GM21529 (cell line): ENCODE results near the gene MACROD2.
"Not testable (repeated sequence)": the region's sequence is repeated elsewhere in the genome, so short reads cannot be mapped to it uniquely, and the experiment has no call there.

Source experiments
- ATAC-seq: cut with Tn5 transposase; IDR thresholded peaks from one replicate; pipeline ENCODE4 v1.9.1; 2021; ENCODE audit not compliant: unreplicated experiment

Gene MACROD2

DNA sequence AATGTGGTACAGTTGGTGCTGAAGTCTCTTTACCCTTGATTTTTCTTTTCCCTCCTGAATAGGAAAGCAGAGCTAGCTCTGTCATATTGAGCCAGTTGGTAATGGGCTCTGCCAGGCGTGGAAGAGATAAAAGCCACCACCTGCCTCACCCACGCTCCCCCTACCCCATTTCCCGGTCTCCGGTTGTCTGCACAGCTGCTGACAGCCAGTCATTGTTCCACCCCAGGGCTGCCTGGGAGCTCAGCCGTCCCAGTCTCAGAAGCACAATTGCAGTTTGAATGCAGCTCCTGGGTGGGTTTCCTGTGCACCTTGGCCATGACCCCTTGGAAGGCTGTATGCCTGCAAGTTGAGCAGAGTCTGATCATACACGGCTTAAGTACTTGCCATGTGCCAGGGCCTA lies 1017.2 kb downstream of the MACROD2 start:
- no peak for ATAC-seq

DNA sequence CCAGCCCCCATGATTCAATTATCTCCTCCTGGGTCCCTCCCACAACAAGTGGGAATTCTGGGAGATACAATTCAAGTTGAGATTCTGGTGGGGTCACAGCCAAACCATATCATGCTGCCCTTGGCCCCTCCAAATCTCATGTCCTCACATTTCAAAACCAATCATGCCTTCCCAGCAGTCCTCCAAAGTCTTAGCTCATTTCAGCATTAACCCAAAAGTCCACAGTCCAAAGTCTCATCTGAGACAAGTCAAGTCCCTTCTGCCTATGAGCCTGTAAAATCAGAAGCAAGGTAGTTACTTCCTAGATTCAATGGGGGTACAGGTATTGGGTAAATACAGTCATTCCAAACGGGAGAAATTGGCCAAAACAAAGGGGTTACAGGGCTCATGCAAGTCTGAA lies 1021.6 kb downstream of the MACROD2 start:
- not testable (repeated sequence) for ATAC-seq

DNA sequence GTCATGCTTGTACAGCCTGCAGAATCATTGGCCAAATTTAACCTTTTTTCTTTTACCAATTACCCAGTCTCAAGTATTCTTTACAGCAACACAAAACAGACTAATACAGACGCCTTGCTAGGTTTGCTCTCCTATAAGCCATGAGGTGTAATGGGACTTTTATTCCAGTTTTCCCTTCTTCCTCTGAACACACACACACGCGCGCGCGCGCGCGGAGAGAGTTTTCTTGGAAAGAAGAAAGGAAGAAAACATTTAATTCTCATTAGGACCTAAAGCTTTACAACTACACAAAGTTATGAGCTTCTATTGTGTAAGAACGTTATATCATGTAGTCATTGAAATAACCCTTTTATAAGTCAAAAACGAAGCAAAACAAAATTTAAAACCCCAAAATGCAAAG lies 1023.6 kb downstream of the MACROD2 start:
- no peak for ATAC-seq

DNA sequence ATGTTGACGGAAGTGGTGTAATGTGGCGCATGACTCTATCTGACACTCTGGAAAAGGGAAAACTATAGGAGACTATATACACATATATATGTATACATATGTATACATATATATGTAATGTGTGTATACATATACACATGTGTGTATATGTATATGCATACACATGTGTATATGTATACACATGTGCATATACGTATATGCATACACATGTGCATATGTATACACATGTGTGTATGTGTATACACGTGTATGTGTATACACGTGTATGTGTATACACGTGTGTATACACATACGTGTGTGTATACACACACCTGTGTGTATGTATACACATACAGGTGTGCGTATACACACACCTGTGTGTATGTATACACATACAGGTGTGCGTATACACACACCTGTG lies 1025.5 kb downstream of the MACROD2 start:
- ATAC-seq = no peak

DNA sequence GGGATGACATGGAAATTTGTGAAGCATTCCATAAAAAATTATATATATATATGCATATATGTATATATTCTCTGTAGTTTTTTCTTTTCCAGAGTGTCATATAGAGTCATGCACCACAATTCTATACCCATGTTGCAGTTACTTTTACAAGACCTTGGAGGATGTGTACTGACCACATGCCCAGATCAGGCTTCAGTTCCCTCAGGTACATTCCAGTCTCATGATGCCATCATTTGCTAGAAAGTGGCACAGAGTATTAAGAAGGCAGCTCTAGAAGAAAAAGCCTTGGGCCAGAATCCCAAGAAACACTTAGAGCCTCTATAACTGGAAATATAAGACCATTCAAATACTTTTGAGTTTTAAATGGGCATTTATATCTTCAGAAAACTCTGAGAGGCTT lies 1027.6 kb downstream of the MACROD2 start:
- no peak for ATAC-seq

DNA sequence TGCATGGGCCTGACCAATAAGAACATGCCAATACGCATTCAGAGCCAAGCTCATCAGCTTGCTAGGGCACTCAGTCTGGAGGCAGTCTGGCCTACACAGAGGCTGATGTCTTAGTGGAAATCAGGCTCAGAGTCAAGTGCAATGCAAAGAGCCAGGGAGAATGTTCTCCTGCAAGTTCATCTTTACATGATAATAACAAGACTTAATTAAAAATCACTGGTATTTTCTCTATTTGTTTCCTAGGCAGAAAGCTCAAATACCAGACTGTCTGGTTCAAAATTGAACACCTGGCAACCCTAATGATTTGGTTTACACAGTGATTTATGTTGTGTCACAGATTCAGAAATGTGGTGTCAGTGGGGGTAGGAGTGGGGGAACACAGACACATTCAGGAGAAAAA lies 1031.4 kb downstream of the MACROD2 start:
- ATAC-seq = no peak

DNA sequence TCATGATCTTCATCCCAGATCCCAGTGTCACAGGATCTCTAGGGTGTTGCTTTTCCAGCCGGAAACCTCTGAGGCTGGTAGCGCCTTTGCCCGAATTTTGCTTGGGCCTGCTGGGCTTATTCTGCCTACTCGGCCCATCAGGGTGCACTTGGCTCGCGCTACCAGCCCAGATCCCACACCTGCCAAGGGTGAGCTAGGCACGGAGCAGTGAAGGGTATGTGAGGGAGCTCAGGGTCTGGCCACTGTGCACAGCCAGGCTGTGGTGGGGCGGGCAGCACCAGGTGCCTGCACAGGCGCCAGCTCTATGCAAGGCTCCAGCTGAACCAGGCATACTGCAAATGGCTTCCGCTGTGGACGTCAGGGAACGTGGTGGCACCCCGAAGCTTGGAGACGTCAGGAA lies 1035.5 kb downstream of the MACROD2 start:
- no peak for ATAC-seq

DNA sequence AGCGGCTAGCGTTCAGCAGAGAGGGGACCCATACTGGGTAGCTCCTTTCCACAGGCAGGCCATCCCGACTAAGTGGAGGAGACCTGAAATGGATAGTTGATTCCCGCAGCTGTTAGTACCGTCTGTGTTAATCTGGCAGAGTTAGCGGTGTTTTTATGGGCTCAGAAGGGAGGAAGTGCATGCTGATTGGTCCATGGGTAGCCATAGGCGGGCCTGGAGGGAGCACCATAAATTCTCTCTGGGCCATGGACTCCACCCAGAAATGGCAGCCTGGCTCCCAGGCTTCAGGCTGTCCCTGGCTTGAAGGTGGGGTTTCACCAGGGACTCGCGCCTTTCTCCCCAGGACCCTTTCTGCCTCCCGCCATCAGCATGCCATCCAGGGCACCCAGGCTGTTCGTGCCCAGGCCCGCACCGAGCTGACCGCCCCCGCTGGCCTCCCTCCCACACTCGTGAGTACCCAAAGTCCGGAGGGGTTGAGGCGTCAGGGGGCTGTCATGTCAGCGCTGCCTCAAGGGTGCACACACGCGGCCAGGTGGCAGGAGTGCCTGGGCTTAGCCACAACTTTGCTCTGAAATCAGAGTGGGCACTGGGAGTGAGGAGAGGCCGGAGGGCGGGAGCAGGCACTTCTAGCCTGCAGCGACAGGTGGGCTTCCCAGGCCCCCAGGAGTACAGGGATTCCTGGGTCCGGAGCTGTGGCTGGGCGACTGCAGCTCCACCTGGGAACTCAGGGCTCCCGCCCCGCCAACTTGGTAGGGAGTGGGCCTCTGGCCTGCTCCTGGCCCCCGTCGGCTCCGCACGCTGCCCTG lies 1036.4 kb downstream of the MACROD2 start:
- ATAC-seq = no peak

DNA sequence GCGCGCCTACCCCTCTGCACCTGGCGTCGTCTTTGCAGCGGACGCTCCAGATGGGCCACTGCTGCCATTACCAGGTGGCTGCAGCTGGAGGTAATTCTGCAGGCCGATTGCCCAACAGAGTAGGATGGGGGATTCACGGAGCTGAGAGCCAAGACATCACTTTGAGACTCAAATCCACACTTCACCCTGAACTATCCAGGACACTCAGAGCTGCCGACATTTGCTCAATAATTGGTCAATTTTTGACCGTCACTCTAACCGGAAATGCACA lies 1037.0 kb downstream of the MACROD2 start:
- ATAC-seq = no peak

DNA sequence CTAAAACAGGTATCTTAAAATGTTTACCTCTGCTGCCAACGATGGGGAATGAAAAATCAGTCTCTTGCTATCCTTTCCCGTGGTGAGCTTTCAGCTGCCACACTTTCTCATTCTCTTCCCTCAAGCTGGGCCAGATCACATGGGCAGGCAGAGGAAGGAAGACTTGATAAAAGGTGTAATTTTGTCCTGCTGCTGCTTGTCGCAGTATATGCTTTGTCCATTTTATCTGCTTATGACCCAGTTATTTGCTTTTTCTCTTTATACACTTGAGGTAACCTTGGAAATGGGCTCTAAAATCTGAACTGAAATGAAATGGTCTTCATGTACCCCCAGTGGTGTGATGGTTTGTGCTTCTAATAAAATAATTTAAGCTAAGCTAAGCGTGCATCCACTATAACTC lies 1038.0 kb downstream of the MACROD2 start:
- no peak for ATAC-seq

DNA sequence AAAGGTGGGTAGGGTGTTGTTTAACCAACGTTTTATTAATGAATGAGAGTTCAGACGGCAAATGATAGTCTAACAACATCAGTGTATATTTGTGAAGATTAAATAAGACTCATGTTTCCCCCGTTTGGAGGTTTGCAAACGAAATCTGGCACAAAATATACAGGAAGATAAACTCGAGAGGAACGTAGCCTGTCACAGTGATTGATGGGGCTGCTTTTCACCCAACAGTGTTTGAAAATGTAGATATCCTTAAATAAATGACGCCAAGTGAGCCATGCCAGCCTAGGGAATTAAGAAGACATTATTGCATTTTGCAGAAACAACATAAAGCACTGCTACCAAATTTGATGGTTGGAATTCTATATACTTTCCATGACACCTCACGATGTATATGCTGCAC lies 1038.6 kb downstream of the MACROD2 start:
- no peak for ATAC-seq

DNA sequence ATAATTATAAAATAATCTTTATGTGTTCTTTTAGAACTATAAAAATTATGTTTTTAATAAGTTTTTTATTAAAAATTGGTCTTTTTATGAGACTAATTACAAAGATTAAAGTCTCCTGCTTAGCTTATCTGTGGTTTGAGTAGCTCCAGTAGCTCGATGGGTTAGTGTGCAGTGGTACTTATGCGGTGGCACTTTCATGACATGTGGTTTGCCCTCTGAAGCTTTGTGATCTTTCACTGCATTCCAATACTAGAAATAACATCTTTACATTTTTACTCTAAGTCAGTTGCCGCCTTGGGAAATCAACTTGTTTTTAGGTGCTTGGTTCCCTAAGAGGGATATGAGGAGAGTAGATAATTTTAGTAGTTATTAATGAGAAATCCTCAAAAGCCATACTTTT lies 1041.6 kb downstream of the MACROD2 start:
- no peak for ATAC-seq

DNA sequence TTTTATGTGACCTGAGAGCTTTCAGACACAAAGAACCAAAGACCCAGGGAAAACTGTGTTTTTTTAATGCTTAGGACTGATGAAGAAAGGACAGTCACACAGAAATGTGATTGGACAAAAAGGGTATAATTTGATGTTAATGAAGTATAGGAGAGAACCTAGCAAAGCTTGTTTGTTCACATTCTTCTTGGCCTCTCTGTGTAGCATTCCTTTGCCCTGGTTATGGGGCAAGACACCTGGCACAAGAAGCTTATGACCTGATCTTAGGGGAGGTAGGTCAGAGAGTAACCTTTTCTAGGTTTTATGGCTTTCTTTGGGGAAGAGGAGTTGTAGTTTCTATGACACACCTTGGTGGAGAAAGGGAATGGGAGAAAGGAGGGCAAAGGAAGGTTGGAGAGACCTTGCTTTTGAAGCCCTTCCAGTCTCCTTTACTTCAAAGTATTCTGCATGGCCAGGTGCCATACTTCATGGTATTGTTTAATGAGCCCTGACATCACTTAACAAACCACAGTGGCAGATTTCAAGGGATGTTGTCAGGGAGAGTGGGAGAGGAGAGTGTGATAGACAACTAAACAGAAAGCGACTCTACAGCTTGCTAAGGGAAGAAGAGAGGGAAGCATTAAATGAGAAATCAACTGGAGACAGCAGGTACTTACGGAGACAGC lies 1043.9 kb downstream of the MACROD2 start:
- ATAC-seq = no peak

DNA sequence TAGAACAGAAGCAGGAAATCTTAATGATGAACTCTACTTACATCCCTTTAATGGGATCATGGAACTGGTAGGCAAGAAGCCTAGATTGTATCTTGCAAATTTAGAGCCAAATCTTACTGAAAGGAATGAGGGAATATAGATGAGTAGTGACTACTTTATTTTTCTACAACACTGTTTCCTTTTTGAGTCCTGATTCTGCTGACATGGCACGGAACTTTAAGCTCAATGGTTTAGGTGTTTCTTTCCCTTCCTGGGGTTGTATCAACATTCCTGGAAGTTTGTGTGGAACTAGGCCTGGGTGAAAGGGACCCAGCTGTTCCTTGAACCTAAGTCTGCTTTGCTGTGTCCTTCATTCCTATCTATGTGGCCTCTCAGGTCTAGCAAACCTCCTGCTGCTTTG lies 1047.4 kb downstream of the MACROD2 start:
- no peak for ATAC-seq

DNA sequence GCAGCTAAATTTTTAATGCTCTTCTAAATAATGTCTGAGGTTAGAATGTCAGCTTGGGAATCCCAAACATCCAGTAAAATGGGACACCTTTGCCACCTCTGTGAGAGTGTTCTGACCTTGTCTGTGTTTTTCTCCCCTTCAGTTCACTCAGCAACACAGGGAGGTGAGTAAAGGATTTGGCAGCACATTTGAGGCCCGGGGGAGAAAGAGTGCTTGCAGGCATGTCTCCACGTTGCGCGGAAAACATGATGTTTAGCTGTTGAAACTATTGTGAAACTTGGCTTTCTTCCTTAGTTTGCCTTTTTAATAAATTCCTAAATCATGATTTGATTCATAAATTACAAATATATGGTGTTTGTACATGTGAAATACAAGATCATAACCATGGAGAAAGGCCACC lies 1049.9 kb downstream of the MACROD2 start:
- ATAC-seq = no peak

DNA sequence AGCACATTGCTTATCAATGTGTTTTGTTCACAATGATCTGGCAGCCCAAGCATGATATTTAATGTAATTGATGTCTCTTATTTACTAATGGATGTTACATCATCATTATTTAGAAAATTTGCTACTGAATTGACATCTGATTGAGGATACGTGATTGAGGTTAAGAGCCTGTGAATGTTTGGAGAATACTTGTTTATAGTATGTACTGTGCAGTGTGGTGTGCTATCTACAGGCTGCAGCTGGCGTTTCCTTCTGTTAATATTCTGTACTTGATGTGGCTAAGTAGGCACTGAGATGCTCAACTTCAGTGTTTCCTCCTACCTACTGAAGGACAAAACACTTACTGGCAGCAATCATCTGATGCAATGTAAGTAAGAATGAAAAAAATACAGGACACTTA lies 1051.7 kb downstream of the MACROD2 start:
- ATAC-seq = no peak

DNA sequence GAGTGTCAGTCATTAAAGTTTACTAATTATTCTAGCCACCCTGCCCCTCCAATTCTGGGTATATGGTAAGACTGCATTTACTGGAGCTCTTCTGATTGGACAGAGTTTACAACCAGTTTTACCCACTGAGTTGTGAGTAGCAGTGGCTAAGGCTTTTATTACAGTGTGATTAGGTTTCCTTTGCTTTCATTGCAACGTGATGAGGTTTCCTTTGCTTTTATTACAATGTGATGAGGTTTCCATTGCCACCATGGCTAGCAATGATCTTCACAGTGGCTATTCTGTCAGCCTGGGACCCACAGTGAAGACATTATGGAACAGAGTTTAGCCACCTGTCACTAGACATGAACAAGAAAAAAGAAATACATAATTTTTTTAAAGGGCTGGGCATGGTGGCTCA lies 1052.3 kb downstream of the MACROD2 start:
- no peak for ATAC-seq

DNA sequence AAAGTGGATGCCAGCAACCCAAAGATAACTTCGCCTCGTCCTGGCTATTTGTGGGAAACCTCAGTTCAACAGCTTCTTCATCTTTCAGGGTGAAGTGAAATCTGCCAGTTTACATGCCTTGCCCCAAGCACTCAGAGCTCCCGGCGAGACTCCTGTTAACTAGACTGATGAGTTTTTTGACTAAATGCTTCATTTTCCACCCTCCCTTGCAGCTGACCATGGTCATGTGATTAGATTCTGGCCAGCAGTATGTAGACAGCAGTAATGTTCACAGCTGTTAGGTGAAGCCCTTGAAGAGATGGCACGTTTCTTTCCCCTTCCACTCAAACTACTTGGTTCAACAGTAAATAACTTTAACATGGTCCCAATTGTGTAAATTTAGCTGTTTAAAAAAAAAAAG lies 1060.9 kb downstream of the MACROD2 start:
- no peak for ATAC-seq

DNA sequence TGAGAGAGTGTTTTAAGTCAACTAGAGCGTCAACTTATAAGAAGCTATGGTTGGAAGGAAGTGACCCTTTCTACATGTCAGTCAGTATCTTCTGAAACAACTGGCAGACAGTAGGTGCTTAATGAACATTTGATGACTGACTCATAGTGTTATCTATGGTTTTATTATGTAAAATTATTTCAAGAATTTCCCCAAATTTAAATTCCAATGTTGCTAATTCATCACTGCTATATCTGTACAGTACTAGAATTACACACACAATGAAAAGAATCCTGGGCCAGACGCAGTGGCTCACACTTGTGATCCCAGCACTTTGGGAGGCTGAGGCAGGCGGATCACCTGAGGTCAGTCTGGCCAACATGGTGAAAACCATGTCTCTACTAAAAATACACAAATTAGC lies 1063.5 kb downstream of the MACROD2 start:
- ATAC-seq = no peak

DNA sequence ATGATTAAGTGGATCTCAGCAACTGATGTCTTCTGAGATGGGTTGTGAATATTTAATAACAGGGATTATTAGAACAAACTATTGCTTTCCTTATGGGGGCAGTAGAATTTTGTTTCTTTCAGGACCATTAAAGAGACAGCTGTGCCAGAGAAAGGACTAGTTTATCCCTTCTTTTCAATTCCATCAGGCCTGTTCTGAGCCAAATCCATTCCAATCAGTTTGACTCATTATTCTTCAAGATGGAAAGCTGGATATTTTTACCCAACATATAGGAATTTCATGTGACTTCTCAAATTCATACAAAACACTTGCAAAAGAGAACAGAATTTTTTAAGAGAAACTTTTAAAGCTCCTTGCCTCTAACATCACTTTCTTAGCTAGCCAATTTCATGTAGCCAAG lies 1064.1 kb downstream of the MACROD2 start:
- ATAC-seq = no peak

DNA sequence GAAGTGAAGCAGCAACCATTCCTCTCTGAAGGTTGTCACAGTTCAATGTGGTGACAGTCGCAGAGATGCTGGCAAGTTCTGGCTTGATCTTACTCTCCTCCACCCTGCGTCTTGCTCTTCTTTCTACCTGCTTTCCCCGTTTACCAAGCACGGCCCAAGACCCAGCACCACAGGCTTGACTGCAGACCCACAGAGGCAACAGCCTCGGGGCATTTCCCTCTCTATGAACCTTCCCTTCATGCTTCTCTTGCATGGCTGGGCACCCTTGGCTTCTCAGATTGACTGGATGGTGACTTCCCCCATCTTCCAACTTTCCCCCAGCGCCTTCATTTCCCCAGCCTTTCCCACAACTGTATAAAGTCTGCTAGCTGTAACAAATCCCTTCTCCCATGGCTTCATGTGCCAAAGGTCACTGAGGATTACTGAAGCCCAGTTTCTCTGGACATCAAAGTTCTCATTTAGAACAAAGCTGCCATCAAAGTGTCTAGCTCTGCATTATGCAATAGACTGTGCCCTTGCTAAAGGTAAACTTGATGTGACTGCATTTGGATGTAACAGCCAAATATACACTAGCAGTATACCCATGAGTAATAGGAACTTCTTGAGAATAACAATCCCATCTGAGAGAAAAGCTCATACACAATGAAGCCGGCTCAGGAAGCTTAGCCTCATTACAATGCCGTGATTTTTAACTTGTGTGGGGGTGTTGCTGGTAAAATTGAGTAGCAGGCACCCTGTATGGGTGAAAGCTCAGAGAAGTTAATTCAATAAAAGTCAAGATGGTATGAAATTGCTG lies 1065.1 kb downstream of the MACROD2 start:
- ATAC-seq = no peak

DNA sequence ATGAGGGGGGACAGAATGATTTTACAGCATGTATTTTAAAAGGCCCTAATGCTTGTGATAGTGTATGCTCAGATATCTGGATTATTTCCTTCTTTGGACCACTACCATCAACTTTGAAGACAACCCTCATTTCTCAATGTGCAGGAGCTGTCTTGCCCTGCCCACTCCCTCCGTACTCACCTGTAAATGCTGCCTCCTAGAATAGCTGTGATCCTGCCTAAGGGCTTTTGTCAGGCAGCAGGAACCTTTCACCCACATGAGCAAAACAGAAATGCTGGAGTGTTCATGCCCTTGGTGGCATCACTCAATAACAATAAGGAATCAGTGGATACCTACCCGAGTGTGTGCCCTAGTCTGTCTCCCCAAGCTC lies 1065.7 kb downstream of the MACROD2 start:
- no peak for ATAC-seq
